GM23338 (cell line): ENCODE results near the gene ALDH3B1. TPM values are rescaled to one million over a fixed set of nuclear protein-coding genes. Genes with fewer than 3 reads are reported as not detected.

Experiments
- ATAC-seq: fragments of 200-7000 bp; cut with Tn5 transposase; 3 replicates; pipeline ENCODE4 v1.9.1; 2020
- DNase-seq: peaks from one replicate; pipeline ENCODE4 v3.0.0-alpha.2; 2015; ENCODE audit warnings: low spot score
- H2AFZ ChIP-seq: fragments of 200-600 bp; sonication (generic); 2 replicates; pipeline ENCODE4 v1.8.0; 2016; ENCODE audit warnings: antibody characterized with exemption, mild to moderate bottlenecking, moderate library complexity
- H3F3A ChIP-seq: fragments of 200-600 bp; sonication (generic); replicated peaks from 2 replicates; pipeline ENCODE4 v1.8.0; 2017; ENCODE audit warnings: antibody characterized with exemption, mixed run types, low read depth
- H3K27ac ChIP-seq: fragments of 200-600 bp; sonication (generic); 2 replicates; pipeline ENCODE4 v1.6.1; 2016; ENCODE audit warnings: low read depth
- H3K27me3 ChIP-seq: fragments of 200-600 bp; sonication (generic); 2 replicates; pipeline ENCODE4 v1.8.0; 2016; ENCODE audit warnings: mild to moderate bottlenecking, mixed run types, moderate library complexity; ENCODE audit not compliant: insufficient read depth
- H3K36me3 ChIP-seq: fragments of 200-600 bp; sonication (generic); 2 replicates; pipeline ENCODE4 v1.8.0; 2016; ENCODE audit warnings: mild to moderate bottlenecking; ENCODE audit not compliant: insufficient read depth
- H3K4me1 ChIP-seq: fragments of 200-600 bp; sonication (generic); 2 replicates; pipeline ENCODE4 v1.8.0; 2016; ENCODE audit warnings: mild to moderate bottlenecking, moderate library complexity; ENCODE audit not compliant: insufficient read depth
- H3K4me2 ChIP-seq: fragments of 200-600 bp; sonication (generic); 2 replicates; pipeline ENCODE4 v1.7.1; 2017; ENCODE audit warnings: mixed run types
- H3K4me3 ChIP-seq: fragments of 200-600 bp; sonication (generic); 2 replicates; pipeline ENCODE4 v1.6.1; 2016; ENCODE audit warnings: mixed run types
- H3K79me2 ChIP-seq: fragments of 200-600 bp; sonication (generic); replicated peaks from 2 replicates; pipeline ENCODE4 v1.8.0; 2017; ENCODE audit warnings: mild to moderate bottlenecking; ENCODE audit not compliant: insufficient read depth
- H3K9me2 ChIP-seq: fragments of 200-600 bp; sonication (generic); 2 replicates; pipeline ENCODE4 v1.8.0; 2017; ENCODE audit not compliant: insufficient read depth
- H4K20me1 ChIP-seq: fragments of 200-600 bp; sonication (generic); replicated peaks from 2 replicates; pipeline ENCODE4 v1.8.0; 2017; ENCODE audit warnings: mild to moderate bottlenecking; ENCODE audit not compliant: insufficient read depth
- H3K27ac Mint-ChIP-seq: 2 replicates; pipeline ENCODE4 v1.8.0; 2020; ENCODE audit warnings: inconsistent platforms, mild to moderate bottlenecking, moderate library complexity, mixed read lengths
- H3K27me3 Mint-ChIP-seq: 3 replicates; pipeline ENCODE4 v1.8.0; 2022; ENCODE audit warnings: low read depth, mild to moderate bottlenecking, moderate library complexity, mixed read lengths, inconsistent platforms; ENCODE audit not compliant: insufficient read depth, poor library complexity
- H3K36me3 Mint-ChIP-seq: 3 replicates; pipeline ENCODE4 v1.8.0; 2021; ENCODE audit warnings: low read depth, mild to moderate bottlenecking, inconsistent platforms, moderate library complexity, mixed read lengths
- H3K4me1 Mint-ChIP-seq: 3 replicates; pipeline ENCODE4 v1.8.0; 2020; ENCODE audit warnings: mild to moderate bottlenecking, inconsistent platforms, mixed read lengths
- H3K4me3 Mint-ChIP-seq: 3 replicates; pipeline ENCODE4 v1.8.0; 2021; ENCODE audit warnings: moderate library complexity, mild to moderate bottlenecking, inconsistent platforms, mixed read lengths
- H3K9me3 Mint-ChIP-seq: 3 replicates; pipeline ENCODE4 v1.8.0; 2020; ENCODE audit warnings: moderate library complexity, mild to moderate bottlenecking, inconsistent platforms, mixed read lengths
- CREB1 ChIP-seq: fragments of 250-450 bp; sonication (Bioruptor Pico); IDR thresholded peaks from 2 replicates; pipeline ENCODE4 v1.5.0; 2020; ENCODE audit warnings: low read depth, mild to moderate bottlenecking, moderate library complexity
- CTCF ChIP-seq, 2 experiments: fragments of 200-600 bp in 1 of 2; sonication (generic) in 1 of 2; conservative IDR thresholded peaks; 2 replicates each; pipeline versions ENCODE4 v1.5.1 to v1.6.1; 2016 to 2017; ENCODE audit warnings: antibody characterized with exemption in 2 of 2, low read depth in 2 of 2, mild to moderate bottlenecking in 2 of 2, moderate library complexity in 1 of 2
- ETS1 ChIP-seq: IDR thresholded peaks from 2 replicates; pipeline ENCODE4 v1.6.1; 2016; ENCODE audit warnings: antibody characterized with exemption
- EZH2 ChIP-seq: fragments of 200-600 bp; sonication (generic); IDR thresholded peaks from one replicate; pipeline ENCODE4 v1.8.0; 2017; ENCODE audit warnings: antibody characterized with exemption, mild to moderate bottlenecking, low read depth; ENCODE audit not compliant: unreplicated experiment
- EZH2phosphoT487 ChIP-seq: fragments of 200-600 bp; sonication (generic); IDR thresholded peaks from one replicate; pipeline ENCODE4 v1.8.1; 2018; ENCODE audit warnings: antibody characterized with exemption; ENCODE audit not compliant: unreplicated experiment
- JUNB ChIP-seq: IDR thresholded peaks from one replicate; pipeline ENCODE4 v1.6.1; 2016; ENCODE audit warnings: antibody characterized with exemption; ENCODE audit not compliant: unreplicated experiment
- NANOG ChIP-seq: IDR thresholded peaks from 2 replicates; pipeline ENCODE4 v1.6.1; 2016; ENCODE audit warnings: antibody characterized with exemption, borderline replicate concordance
- POLR2AphosphoS5 ChIP-seq: IDR thresholded peaks from 2 replicates; pipeline ENCODE4 v1.6.1; 2016; ENCODE audit warnings: antibody characterized with exemption, low read depth
- STAT1 ChIP-seq: IDR thresholded peaks from one replicate; pipeline ENCODE4 v1.6.1; 2016; ENCODE audit warnings: antibody characterized with exemption; ENCODE audit not compliant: unreplicated experiment
- ZNF114 ChIP-seq: fragments of 250-450 bp; sonication (Bioruptor Pico); IDR thresholded peaks from 2 replicates; pipeline ENCODE4 v1.5.0; 2020; ENCODE audit warnings: mild to moderate bottlenecking, moderate library complexity
- ZNF331 ChIP-seq: fragments of 250-450 bp; sonication (Bioruptor Pico); IDR thresholded peaks from 2 replicates; pipeline ENCODE4 v1.5.0; 2020; ENCODE audit warnings: low read depth, mild to moderate bottlenecking, moderate library complexity
- ZNF462 ChIP-seq: fragments of 250-450 bp; sonication (Bioruptor Pico); IDR thresholded peaks from 2 replicates; pipeline ENCODE4 v1.5.0; 2020; ENCODE audit warnings: mild to moderate bottlenecking, moderate library complexity
- polyA plus RNA-seq: library from polyadenylated mRNA; unstranded; fragments of >200 nt; fragmentation: Nextera tagmentation; extraction: Ambion mirVana; gene quantifications from 2 replicates; pipeline ENCODE4 v1.2.1, GENCODE V29; 2016
- total RNA-seq: library from RNA; depleted of rRNA; stranded (reverse); fragments of >200 nt; shearing (Covaris generic); gene quantifications from 2 replicates; pipeline ENCODE4 v1.2.3, GENCODE V29; 2014
- TF ChIP-seq, protein P1 (sequence below): IDR thresholded peaks from one replicate; pipeline ENCODE4 v1.6.1; 2018; ENCODE audit warnings: antibody characterized with exemption; ENCODE audit not compliant: unreplicated experiment

Gene ALDH3B1
- total and polyA plus RNA-seq, 2 experiments from 2014 or later = 0.52 TPM; not detected in 1

GRCh38 chr11:68033708-68034045 lies 23.6 kb downstream of the ALDH3B1 start (continued):
- TF ChIP-seq, protein P1, sequence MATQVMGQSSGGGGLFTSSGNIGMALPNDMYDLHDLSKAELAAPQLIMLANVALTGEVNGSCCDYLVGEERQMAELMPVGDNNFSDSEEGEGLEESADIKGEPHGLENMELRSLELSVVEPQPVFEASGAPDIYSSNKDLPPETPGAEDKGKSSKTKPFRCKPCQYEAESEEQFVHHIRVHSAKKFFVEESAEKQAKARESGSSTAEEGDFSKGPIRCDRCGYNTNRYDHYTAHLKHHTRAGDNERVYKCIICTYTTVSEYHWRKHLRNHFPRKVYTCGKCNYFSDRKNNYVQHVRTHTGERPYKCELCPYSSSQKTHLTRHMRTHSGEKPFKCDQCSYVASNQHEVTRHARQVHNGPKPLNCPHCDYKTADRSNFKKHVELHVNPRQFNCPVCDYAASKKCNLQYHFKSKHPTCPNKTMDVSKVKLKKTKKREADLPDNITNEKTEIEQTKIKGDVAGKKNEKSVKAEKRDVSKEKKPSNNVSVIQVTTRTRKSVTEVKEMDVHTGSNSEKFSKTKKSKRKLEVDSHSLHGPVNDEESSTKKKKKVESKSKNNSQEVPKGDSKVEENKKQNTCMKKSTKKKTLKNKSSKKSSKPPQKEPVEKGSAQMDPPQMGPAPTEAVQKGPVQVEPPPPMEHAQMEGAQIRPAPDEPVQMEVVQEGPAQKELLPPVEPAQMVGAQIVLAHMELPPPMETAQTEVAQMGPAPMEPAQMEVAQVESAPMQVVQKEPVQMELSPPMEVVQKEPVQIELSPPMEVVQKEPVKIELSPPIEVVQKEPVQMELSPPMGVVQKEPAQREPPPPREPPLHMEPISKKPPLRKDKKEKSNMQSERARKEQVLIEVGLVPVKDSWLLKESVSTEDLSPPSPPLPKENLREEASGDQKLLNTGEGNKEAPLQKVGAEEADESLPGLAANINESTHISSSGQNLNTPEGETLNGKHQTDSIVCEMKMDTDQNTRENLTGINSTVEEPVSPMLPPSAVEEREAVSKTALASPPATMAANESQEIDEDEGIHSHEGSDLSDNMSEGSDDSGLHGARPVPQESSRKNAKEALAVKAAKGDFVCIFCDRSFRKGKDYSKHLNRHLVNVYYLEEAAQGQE = no peak
- no peak for TF ChIP-seq CREB1
- no peak for TF ChIP-seq ZNF331 (CRISPR knock-in tag)
- TF ChIP-seq POLR2AphosphoS5 = no peak
- no peak for TF ChIP-seq EZH2
- no peak for TF ChIP-seq JUNB
- no peak for TF ChIP-seq CTCF (conservative IDR thresholded peaks at IDR 0.05; ENCODE audit: low read depth in 2 of 2)

DNA sequence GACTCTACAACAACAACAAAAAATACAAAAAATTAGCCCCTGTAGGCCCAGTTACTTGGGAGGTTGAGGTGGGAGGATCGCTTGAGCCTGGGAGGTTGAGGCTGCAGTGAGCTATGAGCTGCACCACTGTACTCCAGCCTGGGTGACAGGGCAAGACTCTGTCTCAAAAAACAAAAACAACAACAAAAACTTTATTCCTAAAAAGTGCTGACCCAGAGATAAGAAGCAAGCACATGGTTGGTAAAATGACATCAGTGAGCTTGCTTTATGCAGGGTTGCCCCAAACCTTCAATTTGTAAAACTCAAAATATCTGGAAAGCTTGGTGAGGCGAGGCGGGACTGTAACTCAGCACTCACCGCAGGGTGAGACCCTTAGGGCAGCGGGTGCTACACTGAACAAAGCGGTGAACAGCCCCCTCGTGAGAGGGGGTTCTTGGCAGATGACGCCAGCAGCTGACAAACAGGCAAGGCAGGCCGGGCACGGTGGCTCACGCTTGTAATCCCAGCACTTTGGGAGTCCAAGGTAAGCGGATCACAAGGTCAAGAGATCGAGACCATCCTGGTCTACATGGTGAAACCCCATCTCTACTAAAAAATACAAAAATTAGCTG lies 25.2 kb downstream of the ALDH3B1 start:
- Mint-ChIP-seq H3K27ac (no peak overlapping the region), H3K9me3 (no peaks in the 10 kb centered on the region), H3K4me3 (no peak overlapping the region), H3K27me3 (peaks cover 17% of the 10 kb centered on the region), H3K4me1 (peaks cover 11% of the 10 kb centered on the region), H3K36me3 (peaks cover 15% of the 10 kb centered on the region)
- Histone ChIP-seq H3K36me3 (peaks cover 6% of the 10 kb centered on the region; the same call in 1 of the 2 replicates), H2AFZ (no peak overlapping the region), H3K9me2 (no peaks in the 10 kb centered on the region), H3K4me3 (no peak overlapping the region), H3K79me2 (peaks cover 13% of the 10 kb centered on the region), H3F3A (peaks cover 10% of the 10 kb centered on the region; the same call in 1 of the 2 replicates), H3K27me3 (no peaks in the 10 kb centered on the region), H3K4me1 (peaks cover 18% of the 10 kb centered on the region), H4K20me1 (no peaks in the 10 kb centered on the region), H3K4me2 (no peak overlapping the region), H3K27ac (no peak overlapping the region)
- no peak for ATAC-seq
- no peak for DNase-seq
- TF ChIP-seq EZH2 = no peak
- TF ChIP-seq NANOG = no peak
- TF ChIP-seq STAT1 = no peak
- no peak for TF ChIP-seq ETS1
- no peak for TF ChIP-seq ZNF462 (CRISPR knock-in tag)
- TF ChIP-seq POLR2AphosphoS5 = no peak
- TF ChIP-seq ZNF114 = no peak
- TF ChIP-seq EZH2phosphoT487 = no peak
